ENCODE data around the gene ADCYAP1R1.

ADCYAP1R1 gene

GRCh38 chr7:31108097-31108657 is 56.1 kb downstream of the ADCYAP1R1 start:
- DNase-seq: no peak

DNA sequence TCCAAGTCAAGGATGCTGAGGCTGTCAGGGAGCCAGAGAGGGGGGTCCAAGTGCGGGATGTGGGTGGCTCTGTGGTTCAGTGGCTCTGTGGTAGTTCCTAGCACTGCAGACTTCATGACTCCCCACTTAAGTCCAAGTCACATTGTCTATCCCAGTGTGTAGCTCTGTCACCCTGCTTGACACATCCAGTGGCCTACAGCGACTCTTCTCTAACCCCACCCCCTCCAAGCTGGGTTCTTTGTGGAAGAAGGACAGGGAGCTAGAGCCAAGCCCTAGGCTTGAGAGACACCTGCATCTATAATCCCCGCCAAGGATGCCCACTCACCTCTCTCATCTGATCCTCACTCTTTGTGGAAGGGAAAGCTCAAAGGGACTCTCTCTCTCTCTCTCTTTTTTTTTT is 57.6 kb downstream of the ADCYAP1R1 start:
- DNase-seq: no peak

DNA sequence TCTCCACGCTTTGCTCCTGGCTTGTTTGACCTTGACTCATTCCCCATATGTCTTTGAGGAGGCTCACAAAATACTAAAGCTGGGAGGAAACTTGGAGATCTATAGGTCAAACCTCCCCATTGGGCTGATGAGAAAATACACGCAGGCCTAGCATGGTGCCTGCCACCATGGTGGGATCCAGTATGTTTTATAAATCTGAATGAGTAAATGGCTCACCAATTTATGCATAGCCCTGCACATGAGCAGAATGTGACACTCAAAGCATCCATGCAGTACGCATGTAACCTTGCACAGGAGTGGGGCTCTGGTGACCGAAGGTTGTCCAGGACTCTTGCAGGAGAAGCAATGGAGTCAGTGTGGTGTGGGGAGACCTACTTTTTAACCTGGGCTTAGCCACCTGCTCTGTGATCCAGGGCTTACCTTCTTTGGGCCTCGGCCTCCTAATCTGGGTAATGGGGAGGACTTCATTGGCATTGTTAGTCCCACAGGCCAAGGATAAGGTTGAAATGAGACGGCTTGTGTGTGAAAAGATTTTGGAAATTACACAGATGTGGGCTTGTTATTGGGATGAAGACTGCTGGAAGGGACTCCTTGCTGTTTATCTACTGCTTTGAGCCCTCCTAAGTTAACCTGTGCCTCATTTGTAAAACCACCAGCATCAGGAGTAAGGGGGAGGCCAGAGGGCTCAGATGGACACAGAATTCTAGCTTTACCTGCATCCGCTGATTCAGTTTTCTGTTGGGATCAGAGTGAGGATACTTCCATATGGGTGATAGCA is 58.4 kb downstream of the ADCYAP1R1 start:
- no peak for DNase-seq

DNA sequence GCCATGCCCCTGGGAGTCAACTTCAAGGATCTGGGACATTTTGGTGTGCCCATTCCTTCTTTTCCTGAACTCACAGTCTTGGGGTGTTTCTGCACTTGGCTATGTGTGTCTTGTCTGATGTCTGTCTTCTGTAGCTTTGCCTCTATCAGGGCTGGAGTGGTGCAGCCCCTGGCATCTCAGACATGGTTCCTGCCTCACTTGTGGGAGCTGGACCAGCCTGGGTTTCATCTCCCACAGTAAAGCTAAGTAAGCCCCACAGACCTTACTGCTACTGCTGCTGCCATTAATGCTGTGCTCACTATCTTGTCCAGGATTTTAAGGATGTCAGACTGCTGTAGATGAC is 59.0 kb downstream of the ADCYAP1R1 start:
- no peak for DNase-seq

- no peak for DNase-seq
Observed at GRCh38 chr7:31113660-31114059, 61.6 kb downstream of the ADCYAP1R1 start.

GRCh38 chr7:31114593-31115343 is 62.7 kb downstream of the ADCYAP1R1 start:
- DNase-seq: no peak

DNA sequence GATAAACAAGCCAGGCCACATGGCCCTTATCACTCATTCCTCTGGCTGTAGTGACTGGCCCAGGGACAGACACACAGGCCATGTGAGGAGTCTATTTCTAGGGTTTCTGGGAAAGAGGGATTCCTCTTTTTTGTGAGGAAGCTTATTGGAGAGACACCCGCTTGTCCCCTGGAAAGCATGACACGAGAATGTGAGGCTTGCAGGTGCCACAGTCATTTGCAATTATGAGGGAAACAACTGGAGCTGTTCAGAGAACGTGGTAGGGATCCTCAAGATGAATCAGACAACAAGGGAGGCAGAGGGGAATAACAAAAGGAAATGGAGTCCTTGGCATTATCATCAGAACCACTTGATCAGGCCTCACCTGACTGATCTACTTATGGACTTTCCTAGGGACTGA is 64.5 kb downstream of the ADCYAP1R1 start:
- DNase-seq: no peak

- DNase-seq: no peak
Observed at GRCh38 chr7:31119249-31119648, 67.1 kb downstream of the ADCYAP1R1 start.

DNA sequence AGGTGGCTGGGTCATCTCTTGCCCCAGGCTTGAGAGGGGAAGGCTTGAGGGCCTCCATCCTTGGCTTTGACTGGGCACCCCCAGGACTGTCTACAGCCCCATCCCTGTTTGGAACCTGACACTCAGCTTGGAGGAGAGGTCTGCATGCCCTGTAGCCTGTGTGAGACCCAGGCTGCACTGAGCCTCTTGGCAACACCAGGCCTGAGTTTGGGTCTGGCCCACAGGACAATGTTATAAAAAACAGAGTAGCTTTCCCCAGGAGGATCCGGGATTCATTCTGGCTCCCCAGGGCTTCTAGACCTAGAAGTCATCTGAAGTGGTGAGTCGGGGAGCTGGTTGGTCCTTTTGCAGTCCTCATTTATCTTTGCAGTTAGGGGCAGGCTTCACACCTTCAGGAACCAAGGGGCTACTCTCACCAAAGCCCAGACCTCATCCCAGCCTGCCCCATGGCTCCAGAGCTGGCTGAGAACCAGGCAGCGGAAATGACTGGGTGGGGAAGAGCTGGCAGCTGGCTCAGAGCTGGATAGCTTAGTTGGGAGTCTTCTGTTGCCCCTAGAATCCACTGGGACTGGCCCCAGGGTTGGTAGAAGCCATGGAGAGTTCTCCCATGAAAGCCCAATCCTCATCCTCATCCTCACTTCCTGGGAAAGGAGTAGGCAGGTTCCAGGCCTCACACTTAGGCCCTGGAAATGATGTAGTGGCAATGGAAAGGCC is 68.8 kb downstream of the ADCYAP1R1 start:
- no peak for DNase-seq

DNA sequence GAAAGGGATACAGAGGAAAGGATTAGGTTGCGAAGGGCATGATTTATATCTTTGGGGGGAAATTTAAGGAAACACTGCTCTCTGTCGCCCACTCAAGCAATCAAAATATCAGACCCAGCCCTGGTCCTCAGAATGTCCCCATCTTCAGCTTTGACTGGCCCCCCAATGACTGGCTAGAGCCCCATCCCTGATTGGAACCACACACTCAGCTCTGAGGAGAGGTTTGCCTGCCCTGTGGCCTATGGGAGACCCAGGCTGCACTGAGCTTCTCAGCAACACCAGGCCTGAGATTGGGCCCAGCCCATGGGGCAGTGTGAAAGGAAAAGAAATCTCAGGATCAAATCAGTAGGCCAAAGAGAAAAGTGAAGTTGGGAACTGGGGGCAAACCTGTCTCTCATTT is 69.5 kb downstream of the ADCYAP1R1 start:
- DNase-seq: no peak

DNA sequence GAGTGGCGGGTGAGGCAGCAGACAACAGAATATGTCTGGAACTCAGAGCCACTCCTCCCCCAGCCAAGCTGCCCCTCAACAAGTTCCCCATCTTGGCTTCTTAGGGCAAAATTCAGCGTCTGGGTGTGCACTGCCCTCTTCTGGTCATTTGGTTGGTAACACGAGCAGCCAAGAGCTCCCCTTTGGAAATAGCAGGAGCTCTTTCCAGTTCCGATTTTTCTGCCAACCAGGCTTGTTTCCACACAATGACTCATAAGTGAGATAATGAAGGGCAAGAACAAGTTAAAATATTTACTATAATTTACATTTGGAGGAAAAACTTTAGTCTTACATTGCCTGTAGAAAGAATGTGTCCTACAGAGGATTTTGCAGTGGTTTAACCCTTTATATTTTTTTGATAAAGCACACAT is 70.5 kb downstream of the ADCYAP1R1 start:
- no peak for DNase-seq

DNA sequence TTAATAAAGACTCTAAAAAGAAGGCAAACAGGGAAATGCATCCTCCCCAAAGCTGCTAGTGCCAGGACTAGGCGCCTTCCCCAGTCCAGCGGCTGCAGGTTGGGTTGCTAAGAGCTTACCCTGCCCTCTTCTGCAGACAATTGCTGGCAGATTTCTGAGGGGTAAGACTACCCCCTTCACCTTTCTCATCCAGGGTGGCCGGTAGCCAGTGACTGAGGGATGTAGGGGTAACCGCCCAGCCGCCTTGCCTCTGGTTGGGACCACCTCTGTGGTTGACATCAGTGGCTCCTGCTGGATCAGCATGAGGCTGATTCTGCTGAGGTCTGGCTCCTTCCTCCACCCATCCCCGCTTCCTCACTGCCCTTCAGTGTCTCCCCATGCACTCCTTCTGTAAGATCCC is 71.2 kb downstream of the ADCYAP1R1 start:
- DNase-seq: no peak

GRCh38 chr7:31123726-31124125 is 71.6 kb downstream of the ADCYAP1R1 start:
- DNase-seq: no peak

GRCh38 chr7:31125171-31125570 is 73.1 kb downstream of the ADCYAP1R1 start:
- DNase-seq: no peak

DNA sequence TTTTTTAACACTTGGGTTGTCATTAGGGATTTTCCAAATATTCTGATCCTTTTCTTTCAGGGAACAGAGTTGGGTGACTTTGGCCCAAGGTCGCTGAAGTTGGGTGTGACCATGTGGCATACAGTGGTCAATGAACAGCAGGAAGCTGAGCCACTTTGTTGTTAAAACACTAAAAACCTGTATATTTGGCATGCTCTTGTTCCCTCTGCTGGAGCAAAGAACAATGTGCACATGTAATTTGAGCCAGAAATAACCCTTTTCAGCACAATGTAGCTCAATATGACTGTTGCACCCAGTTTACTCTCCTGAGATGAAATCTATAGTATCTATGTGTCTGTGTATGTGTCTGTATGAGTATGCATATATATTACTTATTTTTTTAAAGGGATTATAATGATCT is 74.9 kb downstream of the ADCYAP1R1 start:
- no peak for DNase-seq

- DNase-seq: no peak
Observed at GRCh38 chr7:31129067-31129466, 77.0 kb downstream of the ADCYAP1R1 start.

- no peak for DNase-seq
Observed at GRCh38 chr7:31133497-31133896, 81.4 kb downstream of the ADCYAP1R1 start.

DNA sequence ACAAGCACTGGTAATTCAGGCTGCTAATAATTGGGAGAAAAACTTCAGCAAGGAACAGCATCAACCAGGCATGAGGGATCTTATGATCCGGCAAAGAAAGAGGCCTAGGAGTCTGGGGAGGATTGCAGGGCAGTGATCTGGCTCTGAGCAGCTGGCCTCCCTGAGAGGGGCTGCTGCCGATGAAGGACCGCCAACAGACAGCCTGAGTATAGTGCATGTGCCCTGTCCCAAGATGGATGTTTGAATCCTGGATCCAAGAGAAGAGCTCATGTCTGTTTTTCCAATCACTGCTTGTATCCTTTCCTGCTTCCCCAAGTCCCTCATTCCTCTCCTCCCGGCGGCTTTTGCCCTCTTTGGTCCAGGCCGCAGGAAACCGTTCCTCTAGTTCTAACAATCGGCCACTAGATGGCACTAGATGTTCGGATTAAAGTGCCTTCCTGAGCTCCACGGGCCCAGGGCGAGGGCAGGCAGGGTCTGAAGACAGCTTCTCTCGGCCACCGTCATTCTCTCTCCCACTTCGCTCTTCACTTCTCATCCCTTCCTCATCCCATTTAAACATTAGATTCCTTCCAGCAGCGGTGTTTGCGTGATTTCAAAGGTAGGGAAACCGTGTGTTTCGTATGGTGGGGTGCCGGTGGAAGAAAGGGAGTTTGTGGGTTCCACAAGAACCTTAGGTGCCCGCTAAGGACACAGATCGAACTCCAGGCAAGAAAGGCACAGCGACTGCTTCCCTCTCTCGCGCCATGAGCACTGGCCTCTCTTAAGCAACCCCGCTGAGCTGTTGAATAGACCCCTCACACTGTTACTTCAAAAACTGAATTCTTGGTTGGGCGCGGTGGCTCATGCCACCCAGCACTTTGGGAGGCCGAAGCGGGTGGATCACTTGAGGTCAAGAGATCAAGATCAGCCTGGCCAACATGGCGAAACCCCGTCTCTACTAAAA is 82.4 kb downstream of the ADCYAP1R1 start:
- peak; percentile 13 for DNase-seq

- no peak for DNase-seq
Observed at GRCh38 chr7:31137234-31137633, 85.1 kb downstream of the ADCYAP1R1 start.

GRCh38 chr7:31145339-31145738 is 93.2 kb downstream of the ADCYAP1R1 start:
- DNase-seq: no peak

DNA sequence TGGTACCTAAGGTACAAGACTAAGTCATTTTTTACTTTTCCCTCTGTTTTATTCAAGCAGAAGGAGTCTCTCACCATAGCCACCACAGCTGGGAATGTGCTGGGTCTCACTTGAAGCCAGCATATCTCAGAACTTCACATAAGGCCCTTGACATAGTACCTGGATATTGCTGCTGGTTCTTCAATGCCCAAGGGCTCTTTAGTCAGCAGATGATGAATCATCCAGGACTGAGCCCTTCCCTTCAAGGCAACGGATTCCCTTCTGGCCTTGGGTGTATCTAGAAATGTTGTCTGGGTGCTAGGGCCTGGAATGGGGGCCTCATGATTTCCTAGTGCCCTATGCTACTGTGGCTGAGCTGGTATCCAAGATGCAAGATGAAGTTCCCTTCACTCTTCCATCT is 93.9 kb downstream of the ADCYAP1R1 start:
- no peak for DNase-seq

- no peak for DNase-seq
Observed at GRCh38 chr7:31146538-31146937, 94.4 kb downstream of the ADCYAP1R1 start.

Data from activated CD4-positive, alpha-beta T cell treated with anti-CD3 and anti-CD28 coated beads for 1 hour (primary cell).